ENCODE results near the gene RBM26.

RBM26 gene

GRCh38 chr13:79423801-79424642 is 18.0 kb upstream of the RBM26 start:
- peak; percentile 28 to 78 (median 71) for DNase-seq

- DNase-seq, result no peak
Measured at GRCh38 chr13:79423340-79423739, 17.3 kb upstream of the RBM26 start.

- DNase-seq, result no peak
Measured at GRCh38 chr13:79419365-79419764, 13.3 kb upstream of the RBM26 start.

GRCh38 chr13:79417741-79418140 is 11.7 kb upstream of the RBM26 start:
- no peak for DNase-seq

- DNase-seq, result peak in 1 of 3 experiments; percentile 35
Measured at GRCh38 chr13:79413521-79413920, 7.5 kb upstream of the RBM26 start.

- DNase-seq, result no peak
Measured at GRCh38 chr13:79409828-79410227, 3.8 kb upstream of the RBM26 start.

- no peak for DNase-seq
Measured at GRCh38 chr13:79407349-79407979, 1.4 kb upstream of the RBM26 start.

- DNase-seq, result no peak
Measured at GRCh38 chr13:79406597-79406908, 498 bp upstream of the RBM26 start.

GRCh38 chr13:79405501-79405830 is 589 bp downstream of the RBM26 start:
- peak in 2 of 3 experiments; percentile 33 to 82 for DNase-seq

GRCh38 chr13:79404985-79405384 is 1.1 kb downstream of the RBM26 start:
- DNase-seq, result peak in 2 of 3 experiments; percentile 59 to 75

- DNase-seq, result peak in 1 of 3 experiments; percentile 39
Measured at GRCh38 chr13:79404361-79404760, 1.7 kb downstream of the RBM26 start.

- no peak for DNase-seq
Measured at GRCh38 chr13:79403113-79403512, 2.9 kb downstream of the RBM26 start.

GRCh38 chr13:79402679-79403078 is 3.4 kb downstream of the RBM26 start:
- DNase-seq, result no peak

- no peak for DNase-seq
Measured at GRCh38 chr13:79402074-79402635, 3.9 kb downstream of the RBM26 start.

- peak in 1 of 3 experiments; percentile 19 for DNase-seq
Measured at GRCh38 chr13:79401259-79402070, 4.6 kb downstream of the RBM26 start.

GRCh38 chr13:79398915-79399314 is 7.1 kb downstream of the RBM26 start:
- peak in 1 of 3 experiments; percentile 40 for DNase-seq

- no peak for DNase-seq
Measured at GRCh38 chr13:79398127-79398526, 7.9 kb downstream of the RBM26 start.

GRCh38 chr13:79395881-79396280 is 10.2 kb downstream of the RBM26 start:
- peak in 1 of 3 experiments; percentile 20 for DNase-seq

GRCh38 chr13:79393564-79394249 is 12.3 kb downstream of the RBM26 start:
- peak in 1 of 3 experiments; percentile 98 for DNase-seq

- peak in 1 of 3 experiments; percentile 84 for DNase-seq
Measured at GRCh38 chr13:79392882-79393563, 13.0 kb downstream of the RBM26 start.

GRCh38 chr13:79389026-79389425 is 17.0 kb downstream of the RBM26 start:
- DNase-seq, result no peak

GRCh38 chr13:79387853-79388252 is 18.2 kb downstream of the RBM26 start:
- DNase-seq, result no peak
